ES-I3 (cell line): ENCODE measurements around the gene ADARB1.

Experiments used
- H3K36me3 ChIP-seq: 2 replicates; pipeline ENCODE4 v1.6.1; 2013; ENCODE audit warnings: mild to moderate bottlenecking, low read length, control low read depth, moderate library complexity; ENCODE audit not compliant: insufficient read depth
- H3K4me1 ChIP-seq: 2 replicates; pipeline ENCODE4 v1.6.1; 2013; ENCODE audit warnings: mild to moderate bottlenecking, control low read depth, low read length; ENCODE audit not compliant: insufficient read depth
- H3K9ac ChIP-seq: 2 replicates; pipeline ENCODE4 v1.6.1; 2013; ENCODE audit warnings: low read depth, mild to moderate bottlenecking, low read length, moderate library complexity
- H3K9me3 ChIP-seq: 2 replicates; pipeline ENCODE4 v1.6.1; 2013; ENCODE audit warnings: mild to moderate bottlenecking, low read length, moderate library complexity; ENCODE audit not compliant: control insufficient read depth, insufficient read depth

Gene ADARB1

DNA sequence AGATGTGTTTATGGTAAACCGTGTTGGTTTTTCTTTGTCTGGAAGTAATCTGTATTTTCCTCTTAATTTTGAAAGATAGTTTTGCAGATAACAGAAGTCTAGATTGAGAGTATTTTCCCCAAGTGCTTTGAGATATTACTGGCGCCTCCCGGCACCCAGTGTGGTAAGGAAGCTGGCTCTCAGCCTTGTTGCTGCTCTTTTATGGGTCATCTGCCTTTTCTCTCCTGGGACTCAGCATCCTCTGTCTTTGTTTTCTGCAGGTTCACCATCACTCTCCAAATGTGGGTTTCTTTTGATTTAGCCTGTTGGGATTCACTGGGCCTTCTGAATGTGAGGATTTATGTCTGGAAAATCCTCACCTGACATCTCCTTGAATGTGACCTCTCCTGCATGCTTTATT, 175.9 kb downstream of the ADARB1 start:
- no peak overlapping the region for H3K9ac ChIP-seq
- no peaks in the 10 kb centered on the region for H3K9me3 ChIP-seq
- no peaks in the 10 kb centered on the region for H3K36me3 ChIP-seq
- peaks cover 6% of the 10 kb centered on the region for H3K4me1 ChIP-seq

DNA sequence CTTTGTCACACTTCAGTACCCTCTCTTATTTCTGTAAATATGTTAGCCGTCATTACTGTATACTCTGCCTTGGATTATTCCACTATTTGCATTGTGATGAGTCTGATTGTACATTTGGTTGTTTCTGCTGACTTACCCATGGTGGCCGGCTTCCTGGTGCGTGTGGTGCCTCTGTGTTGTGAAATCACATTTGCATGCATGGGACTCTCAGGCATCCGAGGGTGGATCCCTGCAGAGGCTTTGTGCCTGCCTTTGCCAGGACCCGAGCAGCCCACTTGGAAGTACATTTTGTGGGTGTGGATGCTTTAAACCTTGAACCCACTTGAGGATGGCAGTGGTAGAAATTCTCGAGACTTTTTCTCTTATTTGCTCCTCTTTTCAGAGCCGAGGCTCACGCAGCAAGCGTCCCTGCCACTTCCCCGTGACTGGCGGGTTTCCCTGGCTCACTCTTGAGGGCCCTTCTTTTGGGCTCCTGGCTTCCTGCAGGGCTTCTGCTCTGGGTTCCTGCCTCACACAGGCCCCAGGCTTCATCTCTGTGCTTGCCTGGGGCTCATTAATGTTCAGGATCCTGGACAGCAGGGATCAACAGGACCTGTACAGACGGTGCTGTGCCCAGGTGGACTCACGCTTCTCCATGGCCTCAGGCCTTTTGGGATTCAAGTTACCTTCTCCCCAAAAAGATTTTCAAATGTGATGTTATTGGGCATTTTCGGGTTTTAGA, 176.7 kb downstream of the ADARB1 start:
- no peaks in the 10 kb centered on the region for H3K36me3 ChIP-seq
- H3K9ac ChIP-seq, result no peak overlapping the region
- peaks cover 6% of the 10 kb centered on the region for H3K4me1 ChIP-seq
- no peaks in the 10 kb centered on the region for H3K9me3 ChIP-seq

DNA sequence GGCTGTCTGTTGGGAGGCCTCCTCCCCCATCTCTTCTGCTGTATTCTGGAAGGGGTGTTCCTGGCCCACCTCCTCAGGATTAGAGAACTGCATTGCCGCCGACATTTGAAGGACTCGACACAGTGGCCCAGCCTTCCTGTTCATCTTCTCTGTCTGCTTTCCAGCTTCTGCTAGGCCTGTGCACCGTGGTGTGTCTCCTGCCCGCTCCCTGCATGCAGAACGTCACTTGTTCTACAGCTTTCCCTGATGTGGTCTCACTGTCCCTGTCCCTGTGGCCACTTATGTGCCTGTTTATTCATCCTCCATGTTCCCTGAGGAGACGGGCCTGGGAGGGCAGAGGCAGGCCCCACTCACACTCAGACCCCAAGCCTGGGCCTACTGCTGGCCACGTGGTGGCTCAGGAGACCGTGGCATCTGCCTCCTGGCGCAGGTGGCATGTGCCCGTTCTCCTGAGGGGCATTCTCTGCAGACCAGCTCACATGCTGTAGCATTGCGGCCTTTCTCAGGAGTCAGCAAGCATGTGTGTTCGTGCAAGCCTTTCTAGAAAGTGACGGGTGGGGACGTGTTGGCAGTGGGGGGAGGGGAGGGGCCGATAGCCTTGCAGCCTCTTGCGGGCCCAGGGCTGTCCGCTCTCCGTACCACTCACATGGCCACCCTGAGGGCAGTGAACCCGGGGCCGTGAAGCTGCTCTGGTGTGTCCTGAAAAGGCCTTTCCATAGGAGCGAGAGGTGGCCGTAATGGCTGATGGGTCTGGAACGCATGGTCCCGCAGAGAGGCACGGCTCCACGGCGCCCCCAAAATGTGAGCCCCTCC, 177.5 kb downstream of the ADARB1 start:
- Histone ChIP-seq H3K36me3 (no peaks in the 10 kb centered on the region), H3K9me3 (no peaks in the 10 kb centered on the region)

DNA sequence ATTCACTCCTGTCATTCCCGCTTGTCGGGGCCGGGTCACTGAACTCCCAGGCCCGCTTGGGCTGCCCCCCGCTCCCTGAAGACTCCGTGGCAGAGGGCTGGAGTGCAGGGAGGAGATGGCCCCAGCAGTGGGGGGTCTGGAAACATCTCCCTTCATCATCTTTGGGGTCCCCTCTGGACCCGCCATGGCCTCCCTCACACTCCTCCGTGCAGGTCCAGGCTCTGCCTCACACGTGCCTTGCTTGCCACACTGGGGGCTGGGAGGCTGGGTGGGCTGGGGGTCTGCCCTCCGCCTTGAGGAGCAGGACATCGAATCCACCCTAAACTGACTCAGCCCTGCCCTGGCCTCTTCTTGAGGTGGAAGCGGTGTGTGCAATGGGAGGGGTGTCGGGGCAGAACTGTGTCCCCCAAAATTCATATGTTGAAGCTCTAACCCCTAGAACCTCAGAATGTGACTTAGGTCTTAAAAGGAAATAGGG, 178.1 kb downstream of the ADARB1 start:
- H3K36me3 ChIP-seq, result no peaks in the 10 kb centered on the region
- peaks cover 6% of the 10 kb centered on the region for H3K4me1 ChIP-seq
- H3K9me3 ChIP-seq, result no peaks in the 10 kb centered on the region
- no peak overlapping the region for H3K9ac ChIP-seq

More for the DNA sequence above, 177.5 kb downstream of the ADARB1 start:
- Histone ChIP-seq H3K4me1 (peaks cover 6% of the 10 kb centered on the region), H3K9ac (no peak overlapping the region)

DNA sequence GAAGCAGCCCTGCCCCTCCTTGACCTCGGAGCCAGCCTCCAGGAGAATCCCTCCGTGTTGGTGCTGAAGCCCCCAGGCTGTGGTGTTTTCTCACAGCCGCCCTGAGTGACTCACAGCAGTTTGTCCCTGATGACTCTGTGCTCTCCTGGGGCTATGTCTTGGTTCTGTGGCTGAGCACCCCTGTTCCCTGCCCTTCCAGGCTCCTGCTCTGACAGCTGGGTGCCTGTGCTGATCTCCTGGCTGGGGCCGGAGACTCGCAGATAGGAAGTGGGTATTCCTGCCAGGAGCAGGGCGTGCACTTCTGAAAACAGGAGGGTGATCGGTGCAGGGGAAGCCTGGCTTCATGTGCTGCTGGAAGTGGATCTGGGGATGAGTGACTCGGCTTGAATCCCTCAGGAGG, 178.8 kb downstream of the ADARB1 start:
- Histone ChIP-seq H3K4me1 (peaks cover 5% of the 10 kb centered on the region), H3K9me3 (no peaks in the 10 kb centered on the region), H3K36me3 (no peaks in the 10 kb centered on the region), H3K9ac (no peak overlapping the region)

DNA sequence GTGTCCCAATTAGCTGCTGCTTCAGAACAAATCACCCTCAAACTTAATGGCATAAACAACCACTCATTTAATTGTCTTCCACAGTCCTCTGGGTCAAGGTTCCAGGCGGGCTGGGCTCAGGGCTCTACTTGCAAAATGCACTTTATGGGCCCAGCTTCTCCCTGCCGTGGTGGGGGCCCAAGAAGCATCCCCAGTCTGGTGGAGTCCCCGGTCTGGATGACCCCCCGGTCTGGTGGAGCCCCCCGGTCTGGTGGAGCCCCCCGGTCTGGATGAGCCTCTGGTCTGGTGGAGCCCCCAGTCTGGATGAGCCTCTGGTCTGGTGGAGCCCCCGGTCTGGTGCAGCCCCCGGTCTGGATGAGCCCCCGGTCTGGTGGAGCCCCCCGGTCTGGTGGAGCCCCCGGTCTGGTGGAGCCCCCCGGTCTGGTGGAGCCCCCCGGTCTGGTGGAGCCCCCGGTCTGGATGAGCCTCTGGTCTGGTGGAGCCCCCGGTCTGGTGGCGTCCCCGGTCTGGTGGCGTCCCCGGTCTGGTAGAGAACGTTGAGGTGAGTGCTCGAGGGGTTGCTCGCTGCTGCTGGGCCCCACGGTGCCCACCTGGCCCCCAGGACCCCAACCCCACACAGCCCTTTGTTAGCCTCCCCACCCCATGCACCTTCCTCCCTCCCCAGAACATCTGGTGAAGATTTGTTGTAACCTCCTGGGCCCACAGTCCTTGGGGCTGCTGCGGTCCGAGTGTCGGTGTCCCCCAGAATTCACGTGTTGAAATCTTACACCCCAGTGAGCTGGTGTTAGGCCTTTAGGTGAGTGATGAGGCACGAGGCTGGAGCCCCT, 179.5 kb downstream of the ADARB1 start:
- Histone ChIP-seq H3K9me3 (no peaks in the 10 kb centered on the region), H3K9ac (no peak overlapping the region), H3K36me3 (peaks cover under 1% of the 10 kb centered on the region; the same call in 1 of the 2 replicates), H3K4me1 (no peaks in the 10 kb centered on the region)

DNA sequence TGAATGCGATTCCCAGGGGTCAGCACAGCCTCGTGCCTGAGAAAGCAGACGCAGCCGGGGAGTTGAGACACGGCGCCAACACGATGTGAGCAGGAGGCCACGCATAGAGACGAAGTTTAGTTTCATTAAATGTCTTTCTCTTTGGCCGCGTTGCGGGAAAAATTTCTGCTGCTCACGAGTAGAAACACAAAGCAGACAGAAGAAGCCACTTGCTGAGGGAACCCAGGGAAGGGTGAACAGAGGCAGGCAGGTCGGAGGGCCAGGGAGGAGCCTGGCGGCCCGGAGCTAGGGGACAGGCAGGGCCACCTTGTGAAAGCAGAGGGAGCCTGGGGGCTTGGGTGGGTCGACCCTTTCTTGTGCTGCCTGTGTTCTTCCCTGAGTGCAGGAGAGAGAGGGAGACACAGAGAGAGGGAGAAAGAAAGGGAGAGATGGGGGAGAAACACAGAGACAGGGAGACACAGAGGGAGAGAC, 180.1 kb downstream of the ADARB1 start:
- Histone ChIP-seq H3K4me1 (no peaks in the 10 kb centered on the region), H3K9ac (no peak overlapping the region), H3K9me3 (no peaks in the 10 kb centered on the region), H3K36me3 (peaks cover 3% of the 10 kb centered on the region; the same call in 1 of the 2 replicates)

DNA sequence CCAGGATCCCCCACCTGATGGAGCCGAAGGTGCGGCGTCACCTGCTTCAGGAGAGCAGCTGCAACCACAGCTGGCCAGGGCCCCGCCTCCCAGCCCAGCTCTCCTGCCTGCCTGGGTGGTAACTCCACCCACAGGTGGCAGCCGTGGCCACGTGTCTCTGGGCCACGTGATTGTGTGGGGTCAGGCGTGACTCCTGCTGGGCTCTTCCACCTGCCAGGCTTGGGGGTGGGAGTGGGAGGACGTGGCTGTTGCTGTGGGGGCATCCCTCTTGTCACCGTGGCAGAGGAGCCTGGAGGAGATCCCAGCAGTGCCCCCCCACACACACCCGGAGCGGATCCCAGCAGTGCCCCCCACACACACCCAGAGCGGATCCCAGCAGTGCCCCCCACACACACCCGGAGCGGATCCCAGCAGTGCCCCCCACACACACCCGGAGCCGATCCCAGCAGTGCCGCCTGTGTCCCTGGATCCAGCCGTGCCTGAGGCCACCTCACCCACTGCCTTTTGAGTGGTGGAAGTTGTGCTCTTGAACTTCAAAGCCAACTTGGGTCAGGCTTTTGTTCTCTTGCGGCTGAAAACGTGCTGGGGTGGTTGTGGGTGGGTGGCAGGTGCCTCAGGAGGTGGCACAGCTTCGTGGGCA, 181.1 kb downstream of the ADARB1 start:
- peaks cover 3% of the 10 kb centered on the region; the same call in 1 of the 2 replicates for H3K36me3 ChIP-seq
- no peaks in the 10 kb centered on the region for H3K4me1 ChIP-seq
- no peaks in the 10 kb centered on the region for H3K9me3 ChIP-seq
- no peak overlapping the region for H3K9ac ChIP-seq

DNA sequence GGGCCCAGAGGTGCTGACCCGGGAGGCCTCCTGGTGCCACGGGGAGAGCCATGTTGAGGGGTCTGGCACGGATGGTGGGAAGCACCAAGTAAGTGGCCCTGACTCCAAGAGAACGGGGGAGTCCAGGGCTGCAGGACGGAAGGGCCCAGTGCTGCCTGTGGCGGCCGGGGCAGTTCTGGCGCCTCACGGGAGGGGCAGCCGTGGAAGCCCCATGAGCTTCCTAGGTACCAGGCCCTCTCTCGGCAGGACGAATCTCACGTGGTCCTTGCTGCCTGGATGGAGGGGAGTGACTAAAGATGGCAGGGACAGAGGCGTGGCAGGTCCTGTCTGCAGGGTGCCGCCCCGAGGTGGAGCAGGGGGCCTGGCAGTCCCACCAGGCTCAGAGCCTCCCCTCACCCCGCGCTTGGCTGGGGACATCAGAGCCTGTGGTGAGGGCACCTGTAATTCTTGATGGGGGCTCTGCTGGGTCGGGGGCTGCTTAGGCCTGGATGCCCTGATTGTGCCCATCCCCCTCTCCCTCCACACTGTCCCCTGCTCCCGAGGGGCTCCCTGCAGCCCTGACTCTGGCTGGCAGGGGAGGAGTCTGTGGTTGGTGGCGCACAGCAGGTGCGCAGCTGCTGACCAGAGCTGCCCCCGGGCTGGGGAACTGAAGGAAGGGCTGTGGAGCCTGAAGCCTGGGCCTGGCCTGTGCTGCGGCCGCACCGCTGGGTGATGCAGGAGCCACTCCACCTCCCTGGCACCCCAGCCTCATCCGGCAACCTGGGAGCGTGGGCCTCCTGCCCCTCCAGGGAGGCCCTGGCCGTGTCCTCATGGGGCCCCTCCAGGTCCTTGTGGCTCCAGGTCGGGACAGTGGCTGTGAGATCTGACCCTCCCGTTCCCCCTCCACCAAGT, 181.9 kb downstream of the ADARB1 start:
- no peaks in the 10 kb centered on the region for H3K4me1 ChIP-seq
- no peaks in the 10 kb centered on the region for H3K9me3 ChIP-seq
- H3K9ac ChIP-seq, result no peak overlapping the region
- H3K36me3 ChIP-seq, result peaks cover 3% of the 10 kb centered on the region; the same call in 1 of the 2 replicates

DNA sequence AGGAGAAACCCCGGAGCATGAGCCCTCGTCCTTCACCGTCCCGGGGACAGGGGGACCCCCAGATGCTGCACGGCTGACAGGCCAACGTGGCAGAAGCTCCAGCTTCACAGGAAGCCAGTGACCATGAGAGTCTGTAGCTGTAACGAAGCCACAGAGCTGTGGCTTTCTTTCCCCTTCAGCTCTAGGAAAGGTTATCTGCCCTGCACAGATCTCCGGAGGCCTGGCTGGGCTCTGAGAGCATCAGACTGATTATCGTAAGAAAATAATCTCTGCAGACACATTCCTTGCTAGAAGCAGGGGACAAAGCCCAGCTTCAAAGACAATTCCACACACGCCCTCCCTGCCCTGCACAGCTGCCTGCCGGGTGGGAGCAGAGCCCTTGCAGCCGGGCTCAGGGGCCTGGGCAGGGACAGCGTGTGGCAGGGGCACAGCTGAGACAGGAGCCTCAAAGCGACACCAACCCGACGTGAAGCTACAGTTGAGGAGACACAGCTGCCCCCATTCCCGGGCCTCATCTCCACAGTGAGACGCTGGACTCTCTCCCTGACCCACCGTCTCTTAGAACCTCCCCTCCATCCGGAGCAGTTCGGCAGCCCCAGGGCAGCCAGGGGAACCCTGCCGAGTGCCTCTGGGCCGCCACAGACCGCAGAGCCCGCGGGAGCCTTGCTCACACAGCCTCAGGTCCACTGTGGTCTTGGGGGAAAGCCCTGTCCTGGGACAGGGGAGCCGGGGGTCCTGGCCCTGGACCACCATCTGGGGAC, 182.7 kb downstream of the ADARB1 start:
- H3K4me1 ChIP-seq, result no peaks in the 10 kb centered on the region
- peaks cover 6% of the 10 kb centered on the region; the same call in 1 of the 2 replicates for H3K36me3 ChIP-seq
- H3K9me3 ChIP-seq, result no peaks in the 10 kb centered on the region
- no peak overlapping the region for H3K9ac ChIP-seq

DNA sequence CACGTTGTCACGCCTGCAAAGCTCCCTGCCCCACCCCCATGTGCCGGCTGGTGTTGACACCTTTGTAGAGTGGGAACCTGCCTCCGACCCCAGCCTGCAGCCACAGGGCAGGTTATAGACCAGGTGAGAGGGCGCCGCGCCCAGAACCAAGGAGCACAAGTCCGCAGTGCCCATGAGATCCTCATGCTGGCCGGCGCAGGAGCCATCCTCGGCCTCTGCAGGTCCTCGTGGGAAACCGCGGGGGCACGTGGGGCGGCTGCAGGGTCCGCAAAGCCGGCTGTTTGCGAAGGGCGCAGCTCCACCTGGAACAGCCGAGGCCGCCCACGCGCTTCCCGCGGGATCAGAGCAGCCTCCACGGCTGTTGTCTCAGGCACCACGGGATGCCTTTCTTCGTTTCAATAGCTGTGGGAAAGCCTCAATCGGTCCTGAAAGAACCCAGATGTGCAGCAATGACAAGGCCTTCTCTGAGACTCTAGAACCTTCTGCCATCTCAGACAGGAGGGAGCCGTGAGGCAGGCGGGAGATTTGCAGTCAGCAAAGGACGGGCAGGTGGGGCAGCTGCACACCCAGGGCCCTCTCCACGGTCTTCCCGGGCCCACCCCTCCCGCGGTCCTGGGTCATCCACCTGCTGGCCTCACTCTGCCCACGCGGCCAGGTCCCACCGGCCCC, 183.4 kb downstream of the ADARB1 start:
- no peak overlapping the region for H3K9ac ChIP-seq
- peaks cover 7% of the 10 kb centered on the region; the same call in 1 of the 2 replicates for H3K36me3 ChIP-seq
- no peaks in the 10 kb centered on the region for H3K9me3 ChIP-seq
- H3K4me1 ChIP-seq, result no peaks in the 10 kb centered on the region

DNA sequence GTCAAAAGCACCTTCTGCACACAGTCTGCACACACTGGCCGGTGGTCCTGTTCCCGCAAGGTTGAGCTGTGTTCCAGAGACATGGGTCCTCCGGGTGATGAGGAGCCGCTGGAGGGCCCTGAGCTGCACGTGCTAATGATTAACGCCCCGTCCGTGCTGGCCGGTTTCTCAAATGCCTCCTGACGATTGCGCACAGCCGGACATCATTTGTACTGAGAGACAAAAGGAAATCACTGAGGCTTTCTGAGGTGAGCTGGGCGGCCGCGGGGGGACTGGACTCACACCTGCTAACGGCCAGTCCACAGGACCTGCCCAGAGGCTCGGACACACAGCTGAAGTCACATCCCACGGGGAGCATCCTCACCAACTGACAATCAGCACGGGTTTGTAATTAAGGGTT, 184.1 kb downstream of the ADARB1 start:
- H3K4me1 ChIP-seq, result no peaks in the 10 kb centered on the region
- H3K9ac ChIP-seq, result no peak overlapping the region

More for the DNA sequence above, 184.1 kb downstream of the ADARB1 start:
- Histone ChIP-seq H3K36me3 (peaks cover 7% of the 10 kb centered on the region; the same call in 1 of the 2 replicates), H3K9me3 (no peaks in the 10 kb centered on the region)
